G401 (cell line): Measurements from ENCODE around the gene TNFRSF4. TPM values are rescaled to one million over a fixed set of nuclear protein-coding genes. Genes with fewer than 3 reads are reported as not detected.

ENCODE experiments used
- DNase-seq: peaks from one replicate; pipeline ENCODE4 v3.0.0-alpha.2; 2015; ENCODE audit warnings: low spot score
- in situ Hi-C: cut with HindIII; loops from 2 replicates; pipeline ENCODE4 v1.10.0; 2016; ENCODE audit warnings: low sequenced_read_pairs, mixed read lengths
- total RNA-seq: library from RNA; depleted of rRNA; stranded (reverse); fragments of >200 nt; shearing (Covaris generic); gene quantifications from 2 replicates; pipeline ENCODE4 v1.2.3, GENCODE V29; 2014

TNFRSF4 gene
- total RNA-seq, 1 experiment from 2014 or later = not detected

GRCh38 chr1:1236176-1236763 lies 22.3 kb upstream of the TNFRSF4 start:
- DNase-seq = no peak

GRCh38 chr1:1235016-1235744 lies 21.2 kb upstream of the TNFRSF4 start:
- in situ Hi-C loops = no loop called here
- no peak for DNase-seq

More at GRCh38 chr1:1236176-1236763, 22.3 kb upstream of the TNFRSF4 start:
- in situ Hi-C loops = no loop called here

GRCh38 chr1:1234180-1234808 lies 20.3 kb upstream of the TNFRSF4 start:
- no peak for DNase-seq
- in situ Hi-C loops = no loop called here

- in situ Hi-C loops = no loop called here
- DNase-seq = no peak
Observed at GRCh38 chr1:1233567-1233892, 19.6 kb upstream of the TNFRSF4 start.

- DNase-seq = no peak
- in situ Hi-C loops = no loop called here
Observed at GRCh38 chr1:1232796-1233566, 19.0 kb upstream of the TNFRSF4 start.

GRCh38 chr1:1232208-1232795 lies 18.3 kb upstream of the TNFRSF4 start, which contains the start of gene B3GALT6:
TSS of gene B3GALT6 (plus strand) at chr1:1232237. CDS start at chr1:1232279, 42 bp downstream.
- DNase-seq = no peak

GRCh38 chr1:1231400-1232207 lies 17.7 kb upstream of the TNFRSF4 start, which contains the start of gene SDF4:
TSS of gene SDF4 (minus strand) at chr1:1232001. CDS start at chr1:1228772, 3,229 bp downstream.
- DNase-seq = peak; percentile 92
- in situ Hi-C loops = no loop called here

More at GRCh38 chr1:1232208-1232795, 18.3 kb upstream of the TNFRSF4 start, which contains the start of gene B3GALT6:
- in situ Hi-C loops = no loop called here

GRCh38 chr1:1230656-1231399 lies 16.9 kb upstream of the TNFRSF4 start:
- DNase-seq = no peak
- in situ Hi-C loops = no loop called here

GRCh38 chr1:1229770-1230169 lies 15.8 kb upstream of the TNFRSF4 start:
- DNase-seq = no peak
- in situ Hi-C loops = no loop called here

GRCh38 chr1:1228596-1229321 lies 14.8 kb upstream of the TNFRSF4 start:
- in situ Hi-C loops = no loop called here

GRCh38 chr1:1228187-1228586 lies 14.2 kb upstream of the TNFRSF4 start:
- in situ Hi-C loops = no loop called here
- DNase-seq = no peak

More at GRCh38 chr1:1228596-1229321, 14.8 kb upstream of the TNFRSF4 start:
- no peak for DNase-seq

- DNase-seq = no peak
Observed at GRCh38 chr1:1227386-1227785, 13.4 kb upstream of the TNFRSF4 start.

GRCh38 chr1:1226566-1227362 lies 12.8 kb upstream of the TNFRSF4 start:
- DNase-seq = no peak

More at GRCh38 chr1:1227386-1227785, 13.4 kb upstream of the TNFRSF4 start:
- in situ Hi-C loops = no loop called here

GRCh38 chr1:1225913-1226312 lies 12.0 kb upstream of the TNFRSF4 start:
- DNase-seq = peak; percentile 87
- in situ Hi-C loops = no loop called here

More at GRCh38 chr1:1226566-1227362, 12.8 kb upstream of the TNFRSF4 start:
- in situ Hi-C loops = no loop called here

- in situ Hi-C loops = no loop called here
- no peak for DNase-seq
Observed at GRCh38 chr1:1225238-1225845, 11.4 kb upstream of the TNFRSF4 start.

- in situ Hi-C loops = no loop called here
- no peak for DNase-seq
Observed at GRCh38 chr1:1223891-1224290, 9.9 kb upstream of the TNFRSF4 start.
